ENCODE data around the gene GPC6.

Gene GPC6

GRCh38 chr13:93270769-93271742 lies 44.4 kb downstream of the GPC6 start:
- no peaks in the 10 kb centered on the region for H4K20me1 ChIP-seq (ENCODE audit: low read depth, low read length)
- H3K27ac ChIP-seq (ENCODE audit: low read depth, low read length), result no peak overlapping the region
- H3K4me3 ChIP-seq (ENCODE audit: insufficient read depth, low read length, poor library complexity, severe bottlenecking), result no peak overlapping the region
- no peak overlapping the region for H3K9ac ChIP-seq (ENCODE audit: low read length)
- no peaks in the 10 kb centered on the region for H3K79me2 ChIP-seq (ENCODE audit: insufficient read depth, low read length)
- H3K9me3 ChIP-seq (ENCODE audit: insufficient read depth, low read length), result no peaks in the 10 kb centered on the region
- H3F3A ChIP-seq (ENCODE audit: insufficient read depth), result no peaks in the 10 kb centered on the region
- H3K9me2 ChIP-seq (replicated peaks; ENCODE audit: insufficient read depth, low read length), result no peaks in the 10 kb centered on the region
- TF ChIP-seq EZH2phosphoT487 (conservative IDR thresholded peaks at IDR 0.05; ENCODE audit: low read length) (no peak), CTCF (IDR thresholded peaks at IDR 0.05; ENCODE audit: insufficient read depth, low read length, poor library complexity, severe bottlenecking) (no peak)
- H3K4me2 ChIP-seq (ENCODE audit: low read depth, low read length, poor library complexity, severe bottlenecking), result no peak overlapping the region
- no peaks in the 10 kb centered on the region for H3K27me3 ChIP-seq (ENCODE audit: low read length)
- H3K36me3 ChIP-seq (ENCODE audit: low read length), result no peaks in the 10 kb centered on the region
- no peak overlapping the region for H2AFZ ChIP-seq (ENCODE audit: low read depth, low read length, severe bottlenecking)

- H3K4me3 ChIP-seq (ENCODE audit: insufficient read depth, low read length, poor library complexity, severe bottlenecking), result no peak overlapping the region
- no peaks in the 10 kb centered on the region for H3K79me2 ChIP-seq (ENCODE audit: insufficient read depth, low read length)
- H3K27ac ChIP-seq (ENCODE audit: low read depth, low read length), result no peak overlapping the region
- H3K4me2 ChIP-seq (ENCODE audit: low read depth, low read length, poor library complexity, severe bottlenecking), result no peak overlapping the region
- no peaks in the 10 kb centered on the region for H4K20me1 ChIP-seq (ENCODE audit: low read depth, low read length)
- no peaks in the 10 kb centered on the region for H3K9me3 ChIP-seq (ENCODE audit: insufficient read depth, low read length)
- no peaks in the 10 kb centered on the region for H3F3A ChIP-seq (ENCODE audit: insufficient read depth)
- no peaks in the 10 kb centered on the region for H3K36me3 ChIP-seq (ENCODE audit: low read length)
- H3K9me2 ChIP-seq (replicated peaks; ENCODE audit: insufficient read depth, low read length), result no peaks in the 10 kb centered on the region
- H2AFZ ChIP-seq (ENCODE audit: low read depth, low read length, severe bottlenecking), result no peak overlapping the region
- H3K9ac ChIP-seq (ENCODE audit: low read length), result no peak overlapping the region
- no peaks in the 10 kb centered on the region for H3K27me3 ChIP-seq (ENCODE audit: low read length)
- TF ChIP-seq CTCF (IDR thresholded peaks at IDR 0.05; ENCODE audit: insufficient read depth, low read length, poor library complexity, severe bottlenecking), result no peak
- TF ChIP-seq EZH2phosphoT487 (conservative IDR thresholded peaks at IDR 0.05; ENCODE audit: low read length), result no peak
Observed at GRCh38 chr13:93279982-93280381, 53.4 kb downstream of the GPC6 start.

- H3K79me2 ChIP-seq (ENCODE audit: insufficient read depth, low read length), result no peaks in the 10 kb centered on the region
- H3K36me3 ChIP-seq (ENCODE audit: low read length), result no peaks in the 10 kb centered on the region
- H3K4me2 ChIP-seq (ENCODE audit: low read depth, low read length, poor library complexity, severe bottlenecking), result no peak overlapping the region
- no peak overlapping the region for H3K27ac ChIP-seq (ENCODE audit: low read depth, low read length)
- no peak for TF ChIP-seq CTCF (IDR thresholded peaks at IDR 0.05; ENCODE audit: insufficient read depth, low read length, poor library complexity, severe bottlenecking)
- TF ChIP-seq EZH2phosphoT487 (conservative IDR thresholded peaks at IDR 0.05; ENCODE audit: low read length), result no peak
- H3K27me3 ChIP-seq (ENCODE audit: low read length), result no peaks in the 10 kb centered on the region
- no peak overlapping the region for H3K9ac ChIP-seq (ENCODE audit: low read length)
- H3K9me3 ChIP-seq (ENCODE audit: insufficient read depth, low read length), result no peaks in the 10 kb centered on the region
- H3F3A ChIP-seq (ENCODE audit: insufficient read depth), result no peaks in the 10 kb centered on the region
- H4K20me1 ChIP-seq (ENCODE audit: low read depth, low read length), result no peaks in the 10 kb centered on the region
- no peak overlapping the region for H3K4me3 ChIP-seq (ENCODE audit: insufficient read depth, low read length, poor library complexity, severe bottlenecking)
- H2AFZ ChIP-seq (ENCODE audit: low read depth, low read length, severe bottlenecking), result no peak overlapping the region
- no peaks in the 10 kb centered on the region for H3K9me2 ChIP-seq (replicated peaks; ENCODE audit: insufficient read depth, low read length)
Observed at GRCh38 chr13:93280688-93281087, 54.1 kb downstream of the GPC6 start.
